GM18873 (cell line): ENCODE data around the gene CREB5.
A peak's percentile ranks its signal among the peaks of the same experiment; 100 is the strongest.

ENCODE experiments used
- ATAC-seq: cut with Tn5 transposase; IDR thresholded peaks from one replicate; pipeline ENCODE4 v1.9.1; 2021; ENCODE audit warnings: mild to moderate bottlenecking, moderate library complexity, moderate number of reproducible peaks; ENCODE audit not compliant: unreplicated experiment, low FRiP score

The CREB5 gene

GRCh38 chr7:28787106-28787505 lies 374.8 kb downstream of the CREB5 start:
- ATAC-seq = no peak

GRCh38 chr7:28790467-28790866 lies 378.1 kb downstream of the CREB5 start:
- no peak for ATAC-seq

- no peak for ATAC-seq
Observed at GRCh38 chr7:28792858-28793257, 380.5 kb downstream of the CREB5 start.

GRCh38 chr7:28793381-28794085 lies 381.2 kb downstream of the CREB5 start:
- ATAC-seq = no peak

GRCh38 chr7:28798274-28798673 lies 386.0 kb downstream of the CREB5 start:
- ATAC-seq = no peak

- ATAC-seq = no peak
Observed at GRCh38 chr7:28799619-28800018, 387.3 kb downstream of the CREB5 start.

GRCh38 chr7:28800150-28800549 lies 387.8 kb downstream of the CREB5 start:
- no peak for ATAC-seq

GRCh38 chr7:28802450-28802849 lies 390.1 kb downstream of the CREB5 start:
- ATAC-seq = no peak

- ATAC-seq = no peak
Observed at GRCh38 chr7:28804157-28804556, 391.8 kb downstream of the CREB5 start.

GRCh38 chr7:28804990-28805389 lies 392.7 kb downstream of the CREB5 start:
- no peak for ATAC-seq

GRCh38 chr7:28806841-28807240 lies 394.5 kb downstream of the CREB5 start:
- ATAC-seq = no peak

GRCh38 chr7:28807396-28807994 lies 395.2 kb downstream of the CREB5 start:
- no peak for ATAC-seq

GRCh38 chr7:28808796-28809533 lies 396.6 kb downstream of the CREB5 start:
- ATAC-seq = no peak

- no peak for ATAC-seq
Observed at GRCh38 chr7:28811008-28811407, 398.7 kb downstream of the CREB5 start.

- ATAC-seq = no peak
Observed at GRCh38 chr7:28811701-28812430, 399.5 kb downstream of the CREB5 start.

- no peak for ATAC-seq
Observed at GRCh38 chr7:28812616-28813015, 400.3 kb downstream of the CREB5 start.

GRCh38 chr7:28813243-28813962 lies 401.1 kb downstream of the CREB5 start:
- no peak for ATAC-seq

GRCh38 chr7:28815369-28815927 lies 403.1 kb downstream of the CREB5 start:
- peak; percentile 21 for ATAC-seq

GRCh38 chr7:28815928-28816373 lies 403.6 kb downstream of the CREB5 start:
- ATAC-seq = peak; percentile 65

GRCh38 chr7:28818996-28819395 lies 406.7 kb downstream of the CREB5 start:
- no peak for ATAC-seq
